Measurements from ENCODE around the gene TMEM259. TPM values are rescaled to one million over a fixed set of nuclear protein-coding genes. Genes with fewer than 3 reads are reported as not detected.

Gene TMEM259
- total and polyA plus RNA-seq, 9 of the 15 experiments (the other 6 are each of a cell fraction or from before 2014, with no cell fraction given), result 0.52 to 231 (median 63.6) TPM

DNA sequence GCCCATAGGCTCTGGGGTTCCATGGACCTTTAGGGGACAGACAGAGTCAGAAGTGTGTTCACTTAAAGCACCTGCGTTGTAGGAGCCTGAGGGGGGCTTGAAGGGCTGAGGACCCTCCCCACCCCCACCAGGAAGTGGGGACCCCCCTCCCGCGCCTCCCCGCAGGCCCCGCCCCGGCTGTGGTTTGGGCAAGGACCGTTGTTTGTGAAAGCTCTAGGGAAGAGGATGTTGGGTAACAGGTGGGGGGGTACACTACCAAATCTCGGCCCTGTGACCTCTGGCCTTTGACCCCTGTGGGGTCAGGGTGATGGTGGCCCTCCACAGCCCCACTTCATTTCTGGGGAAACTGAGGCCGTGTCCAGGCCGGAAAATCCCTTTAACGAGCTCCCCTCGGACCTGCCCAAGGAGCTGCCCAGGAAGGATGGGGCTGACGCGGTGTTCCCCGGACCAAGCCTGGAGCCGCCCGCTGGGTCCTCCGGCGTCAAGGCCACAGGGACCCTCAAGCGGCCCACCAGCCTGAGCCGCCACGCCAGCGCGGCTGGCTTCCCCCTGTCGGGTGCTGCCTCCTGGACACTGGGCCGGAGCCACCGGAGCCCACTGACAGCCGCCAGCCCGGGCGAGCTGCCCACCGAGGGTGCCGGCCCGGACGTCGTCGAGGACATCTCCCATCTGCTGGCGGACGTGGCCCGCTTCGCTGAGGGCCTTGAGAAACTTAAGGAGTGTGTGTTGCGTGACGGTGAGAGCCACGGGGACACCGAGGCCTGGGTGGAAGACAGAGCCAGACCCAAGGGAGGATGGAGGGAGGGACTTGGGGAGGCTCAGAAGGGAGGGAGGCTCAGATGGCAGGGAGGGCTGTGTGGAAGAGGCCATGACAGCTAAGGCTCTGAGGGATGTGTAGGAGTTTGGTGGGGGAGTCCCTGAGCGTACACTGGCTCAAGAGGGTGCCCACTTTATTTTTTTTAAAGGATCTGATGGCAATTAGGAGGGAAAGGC is 47.4 kb upstream of the TMEM259 start (continued):
- TF ChIP-seq, protein P1, sequence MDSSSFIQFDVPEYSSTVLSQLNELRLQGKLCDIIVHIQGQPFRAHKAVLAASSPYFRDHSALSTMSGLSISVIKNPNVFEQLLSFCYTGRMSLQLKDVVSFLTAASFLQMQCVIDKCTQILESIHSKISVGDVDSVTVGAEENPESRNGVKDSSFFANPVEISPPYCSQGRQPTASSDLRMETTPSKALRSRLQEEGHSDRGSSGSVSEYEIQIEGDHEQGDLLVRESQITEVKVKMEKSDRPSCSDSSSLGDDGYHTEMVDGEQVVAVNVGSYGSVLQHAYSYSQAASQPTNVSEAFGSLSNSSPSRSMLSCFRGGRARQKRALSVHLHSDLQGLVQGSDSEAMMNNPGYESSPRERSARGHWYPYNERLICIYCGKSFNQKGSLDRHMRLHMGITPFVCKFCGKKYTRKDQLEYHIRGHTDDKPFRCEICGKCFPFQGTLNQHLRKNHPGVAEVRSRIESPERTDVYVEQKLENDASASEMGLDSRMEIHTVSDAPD (CRISPR knock-in tag; IDR thresholded peaks at IDR 0.05), result no peak
- TF ChIP-seq HDAC6 (IDR thresholded peaks at IDR 0.05; ENCODE audit: low read depth, low read length), result no peak
- TF ChIP-seq POLR3A (IDR thresholded peaks at IDR 0.05; ENCODE audit: borderline replicate concordance, extremely low read depth, insufficient read depth, insufficient read length), result no peak
- TF ChIP-seq C11orf30 (IDR thresholded peaks at IDR 0.05; ENCODE audit: low read depth), result no peak
- TF ChIP-seq, protein P2, sequence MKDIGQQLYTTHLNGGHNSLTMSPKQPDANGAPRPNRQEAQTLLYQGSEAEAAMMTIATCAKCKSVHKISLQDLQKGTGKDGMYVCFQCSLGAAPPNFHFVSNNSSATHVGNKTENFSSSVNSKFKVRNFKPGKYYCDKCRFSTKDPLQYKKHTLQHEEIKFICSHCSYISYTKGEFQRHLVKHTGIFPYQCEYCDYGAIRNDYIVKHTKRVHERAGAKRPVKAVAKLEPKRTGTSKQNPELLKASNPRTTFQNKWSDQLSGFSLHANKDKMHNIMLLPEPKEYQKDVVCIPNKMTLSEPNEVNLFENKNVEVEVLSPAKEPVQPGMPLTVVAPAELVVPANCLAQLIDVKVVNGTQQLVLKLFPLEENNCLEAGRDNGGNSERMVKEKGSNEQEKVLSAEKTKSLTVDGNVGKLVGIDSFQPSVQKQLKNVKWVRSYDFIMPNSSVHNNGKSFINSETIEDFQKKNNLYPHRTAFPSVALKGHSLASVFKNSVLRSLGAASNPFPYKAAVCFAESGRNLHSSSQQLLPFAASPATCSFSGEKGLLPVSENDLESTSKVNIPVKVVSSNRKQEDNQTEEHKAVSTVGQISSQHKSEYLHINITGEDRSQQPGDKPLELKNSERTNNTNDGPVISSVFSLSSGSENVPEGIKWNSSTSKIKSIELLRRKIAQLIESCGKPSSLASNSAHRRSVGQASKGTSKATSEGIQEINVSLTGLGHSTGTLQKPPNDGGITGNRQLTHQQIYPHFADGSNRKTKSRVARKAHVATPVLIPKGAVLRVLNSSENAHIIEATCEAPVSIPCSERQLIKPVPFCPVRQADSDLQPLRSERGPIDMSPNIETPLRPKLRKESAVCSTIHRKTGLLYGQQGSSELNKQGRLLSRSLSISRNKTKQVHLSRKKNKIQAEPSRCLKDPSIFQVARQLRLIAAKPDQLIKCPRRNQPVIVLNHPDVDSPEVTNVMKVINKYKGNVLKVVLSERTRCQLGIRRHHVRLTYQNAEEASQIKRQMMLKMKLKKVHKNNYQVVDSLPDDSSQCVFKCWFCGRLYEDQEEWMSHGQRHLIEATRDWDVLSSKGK (CRISPR knock-in tag; IDR thresholded peaks at IDR 0.05), result no peak
- TF ChIP-seq ZNF445 (CRISPR knock-in tag; IDR thresholded peaks at IDR 0.05; ENCODE audit: low read depth), result no peak
- TF ChIP-seq SOX6 (IDR thresholded peaks at IDR 0.05), result no peak
- no peak for TF ChIP-seq BRF1 (IDR thresholded peaks at IDR 0.05; ENCODE audit: borderline replicate concordance, extremely low read depth, insufficient read length)
- no peak for TF ChIP-seq JUNB (CRISPR knock-in tag; conservative IDR thresholded peaks at IDR 0.05)
- TF ChIP-seq ZBTB7A (IDR thresholded peaks at IDR 0.05; ENCODE audit: borderline replicate concordance, control insufficient read depth, low read depth, low read length), result peak; percentile 77
- TF ChIP-seq ZNF239 (CRISPR knock-in tag; IDR thresholded peaks at IDR 0.05), result no peak
- no peak for TF ChIP-seq DACH1 (IDR thresholded peaks at IDR 0.05; ENCODE audit: partially characterized antibody)
- TF ChIP-seq KAT7 (CRISPR knock-in tag; IDR thresholded peaks at IDR 0.05; ENCODE audit: borderline replicate concordance), result no peak
- no peak for TF ChIP-seq PTBP1 (IDR thresholded peaks at IDR 0.05; ENCODE audit: low read depth, low read length)
- no peak for TF ChIP-seq HDGF (IDR thresholded peaks at IDR 0.05)
- TF ChIP-seq RBM17 (IDR thresholded peaks at IDR 0.05; ENCODE audit: borderline replicate concordance, low read depth, low read length), result no peak
- no peak for TF ChIP-seq TGIF2 (CRISPR knock-in tag; IDR thresholded peaks at IDR 0.05)
- TF ChIP-seq NR2C1 (IDR thresholded peaks at IDR 0.05), result peak; percentile 97
- peak; percentile 98 for TF ChIP-seq NR2C1 (tag; IDR thresholded peaks at IDR 0.05)
- TF ChIP-seq, protein P3, sequence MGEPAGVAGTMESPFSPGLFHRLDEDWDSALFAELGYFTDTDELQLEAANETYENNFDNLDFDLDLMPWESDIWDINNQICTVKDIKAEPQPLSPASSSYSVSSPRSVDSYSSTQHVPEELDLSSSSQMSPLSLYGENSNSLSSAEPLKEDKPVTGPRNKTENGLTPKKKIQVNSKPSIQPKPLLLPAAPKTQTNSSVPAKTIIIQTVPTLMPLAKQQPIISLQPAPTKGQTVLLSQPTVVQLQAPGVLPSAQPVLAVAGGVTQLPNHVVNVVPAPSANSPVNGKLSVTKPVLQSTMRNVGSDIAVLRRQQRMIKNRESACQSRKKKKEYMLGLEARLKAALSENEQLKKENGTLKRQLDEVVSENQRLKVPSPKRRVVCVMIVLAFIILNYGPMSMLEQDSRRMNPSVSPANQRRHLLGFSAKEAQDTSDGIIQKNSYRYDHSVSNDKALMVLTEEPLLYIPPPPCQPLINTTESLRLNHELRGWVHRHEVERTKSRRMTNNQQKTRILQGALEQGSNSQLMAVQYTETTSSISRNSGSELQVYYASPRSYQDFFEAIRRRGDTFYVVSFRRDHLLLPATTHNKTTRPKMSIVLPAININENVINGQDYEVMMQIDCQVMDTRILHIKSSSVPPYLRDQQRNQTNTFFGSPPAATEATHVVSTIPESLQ (CRISPR knock-in tag; IDR thresholded peaks at IDR 0.05), result no peak
- 0 out of 4 replicates have a peak, but pooled peaks of 1 of the 2 experiments have one; percentile 18 for TF ChIP-seq MAZ (CRISPR knock-in tag; conservative IDR thresholded peaks at IDR 0.05 in 1 of 2, IDR thresholded peaks at IDR 0.05 in 1 of 2)
